ENCODE data around the gene DGKG.

DNA sequence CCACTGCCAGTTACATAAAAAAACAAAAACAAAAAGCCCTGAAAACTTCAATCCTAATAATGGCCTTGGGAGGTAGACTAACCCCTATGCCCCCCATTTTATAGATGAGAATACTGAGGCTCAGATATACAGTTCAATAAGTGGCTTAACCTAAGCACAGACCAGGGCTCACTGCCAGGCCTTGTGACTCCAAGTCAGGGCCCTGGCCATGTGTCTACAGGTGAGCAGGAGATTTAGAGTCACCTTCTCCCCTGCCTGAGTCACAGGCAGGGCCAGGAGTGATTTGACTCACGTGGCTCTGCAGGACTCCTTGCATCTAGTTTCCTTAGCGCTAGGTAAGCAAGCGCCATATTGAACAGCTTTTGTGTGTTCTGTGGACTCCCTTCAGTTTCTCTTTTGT, 154.5 kb downstream of the DGKG start:
- TF ChIP-seq, protein P1, sequence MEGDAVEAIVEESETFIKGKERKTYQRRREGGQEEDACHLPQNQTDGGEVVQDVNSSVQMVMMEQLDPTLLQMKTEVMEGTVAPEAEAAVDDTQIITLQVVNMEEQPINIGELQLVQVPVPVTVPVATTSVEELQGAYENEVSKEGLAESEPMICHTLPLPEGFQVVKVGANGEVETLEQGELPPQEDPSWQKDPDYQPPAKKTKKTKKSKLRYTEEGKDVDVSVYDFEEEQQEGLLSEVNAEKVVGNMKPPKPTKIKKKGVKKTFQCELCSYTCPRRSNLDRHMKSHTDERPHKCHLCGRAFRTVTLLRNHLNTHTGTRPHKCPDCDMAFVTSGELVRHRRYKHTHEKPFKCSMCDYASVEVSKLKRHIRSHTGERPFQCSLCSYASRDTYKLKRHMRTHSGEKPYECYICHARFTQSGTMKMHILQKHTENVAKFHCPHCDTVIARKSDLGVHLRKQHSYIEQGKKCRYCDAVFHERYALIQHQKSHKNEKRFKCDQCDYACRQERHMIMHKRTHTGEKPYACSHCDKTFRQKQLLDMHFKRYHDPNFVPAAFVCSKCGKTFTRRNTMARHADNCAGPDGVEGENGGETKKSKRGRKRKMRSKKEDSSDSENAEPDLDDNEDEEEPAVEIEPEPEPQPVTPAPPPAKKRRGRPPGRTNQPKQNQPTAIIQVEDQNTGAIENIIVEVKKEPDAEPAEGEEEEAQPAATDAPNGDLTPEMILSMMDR (IDR thresholded peaks at IDR 0.05; ENCODE audit: low read depth, low read length, poor library complexity, severe bottlenecking), result no peak
- TF ChIP-seq EZH2phosphoT487 (IDR thresholded peaks at IDR 0.05; ENCODE audit: borderline replicate concordance, low read length), result no peak
